ENCODE data around the gene NIT2.

The NIT2 gene

DNA sequence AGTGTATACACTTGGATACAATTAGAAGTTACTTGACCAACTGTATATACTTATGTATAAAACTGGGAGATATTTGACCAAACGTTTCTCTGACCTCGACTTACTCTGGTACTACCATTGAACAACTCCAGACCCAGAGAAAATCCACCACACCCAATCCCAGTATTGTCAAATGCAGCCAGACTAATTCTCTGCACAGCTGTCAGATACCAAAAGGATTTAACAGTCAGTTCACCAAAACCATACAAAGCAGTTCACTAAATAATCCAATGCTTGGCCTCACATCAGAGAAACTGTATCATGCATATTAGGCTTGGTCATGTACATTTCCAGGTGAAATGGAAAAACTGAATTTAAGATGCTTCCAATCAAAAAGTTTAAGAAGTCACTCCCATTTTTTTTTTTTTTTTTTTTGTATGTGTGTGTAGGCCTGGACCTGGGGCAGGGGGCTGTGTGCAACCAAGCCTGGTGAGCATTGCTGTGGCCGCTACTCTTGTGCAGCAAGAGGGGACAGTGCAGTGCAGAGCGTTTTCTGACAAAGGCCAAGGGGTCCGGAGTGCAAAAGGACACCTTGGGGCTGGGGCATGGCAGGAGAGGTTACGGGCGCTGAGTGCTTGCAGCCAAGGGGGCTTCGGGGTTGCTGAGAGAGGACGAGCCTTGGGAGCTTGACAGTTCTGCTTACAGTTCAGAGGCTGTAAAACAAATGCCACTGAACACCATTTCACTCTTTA lies 64.9 kb downstream of the NIT2 start:
- no peak for DNase-seq

DNA sequence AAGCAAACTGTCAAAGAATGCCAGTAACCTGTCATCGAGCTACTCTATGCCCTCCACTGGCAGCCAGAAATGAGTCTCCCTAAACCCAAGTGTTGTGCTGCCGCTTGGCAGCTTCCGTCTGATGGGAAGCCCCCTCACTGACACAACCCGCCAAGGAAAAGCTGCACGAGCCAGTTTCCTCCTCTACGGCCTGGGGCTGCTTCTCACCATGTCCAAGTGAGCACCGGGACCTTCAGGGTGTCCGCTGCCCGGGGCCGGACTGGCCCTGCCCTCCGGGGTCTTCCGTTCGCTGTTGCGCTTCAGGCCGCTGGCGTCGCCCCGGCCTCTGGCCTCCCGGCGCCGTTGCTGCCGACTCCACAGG lies 65.8 kb downstream of the NIT2 start:
- peak; percentile 21 to 60 (median 34) for DNase-seq

DNA sequence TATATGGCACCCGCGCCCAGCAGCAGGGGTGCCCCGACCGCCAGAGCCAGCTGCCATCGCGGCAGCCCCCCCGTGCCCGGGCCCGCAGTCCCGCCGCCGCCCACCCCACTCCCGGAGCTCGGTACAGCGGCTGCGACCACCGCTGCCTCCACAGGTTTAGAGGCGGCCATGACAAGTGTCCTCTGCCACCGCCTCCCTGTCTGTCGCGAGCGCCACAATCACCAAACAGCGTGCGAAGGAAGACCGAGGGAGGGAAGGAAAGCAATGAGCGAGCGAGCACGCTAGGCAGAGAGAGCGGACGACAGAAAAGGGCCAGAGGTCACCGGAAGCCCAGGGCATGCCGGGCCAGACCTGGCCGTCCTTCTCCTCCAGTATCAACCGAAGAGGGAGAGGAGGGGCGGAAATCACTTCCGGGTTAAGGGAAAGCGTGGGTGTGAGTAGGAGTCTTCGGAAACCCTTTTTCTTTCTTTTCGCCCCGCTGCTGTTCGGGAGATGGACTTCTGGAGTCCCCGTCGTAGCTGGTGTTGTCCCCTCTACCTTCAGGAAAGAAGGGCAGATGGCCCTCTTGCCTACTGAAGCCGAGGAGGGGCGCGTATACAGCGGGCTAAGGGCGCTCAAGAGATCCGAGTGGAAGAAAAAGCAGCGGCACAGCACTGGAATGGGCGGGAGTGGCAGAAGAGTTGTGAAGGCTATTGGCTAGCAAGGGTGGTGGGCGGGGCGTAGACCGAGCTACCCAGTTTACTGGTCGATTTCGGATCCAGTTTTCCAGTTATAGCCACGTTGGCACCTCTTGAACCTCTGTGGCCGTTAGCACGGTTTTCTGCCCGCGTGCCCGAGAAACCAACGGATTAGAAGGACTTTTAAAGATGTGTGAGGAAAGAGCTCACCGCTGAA lies 66.5 kb downstream of the NIT2 start, which contains the start of the genes LNP1 and TOMM70:
Gene LNP1 (plus strand): TSS at position 760 of the 894 bp plus-strand sequence. CDS start 28,191 bp downstream, outside the sequence.
Gene TOMM70 (minus strand): TSS at position 310 of the 894 bp plus-strand sequence. CDS start 140 bp downstream, at position 170.
- peak; percentile 88 to 99 (median 92) for DNase-seq

DNA sequence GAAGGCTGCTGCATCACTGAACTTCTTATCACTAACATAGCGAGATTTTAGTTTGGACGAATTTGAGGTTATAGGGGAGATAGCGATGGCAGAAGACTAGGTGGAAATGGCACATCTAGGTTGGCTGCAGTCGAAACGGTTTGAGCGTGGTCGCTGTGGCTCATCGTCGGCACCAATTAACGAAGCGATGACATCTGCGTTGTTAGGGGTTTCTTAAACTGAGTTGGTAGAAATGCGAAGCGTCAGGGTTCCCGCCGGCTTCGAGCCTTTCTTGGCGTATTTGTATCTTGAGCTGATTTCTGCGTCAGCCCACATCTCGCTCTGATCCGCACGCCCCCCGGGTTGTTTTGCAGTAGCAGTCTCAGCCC lies 67.1 kb downstream of the NIT2 start:
- DNase-seq: peak in 3 of 6 experiments; percentile 40 to 75 (median 56)

DNA sequence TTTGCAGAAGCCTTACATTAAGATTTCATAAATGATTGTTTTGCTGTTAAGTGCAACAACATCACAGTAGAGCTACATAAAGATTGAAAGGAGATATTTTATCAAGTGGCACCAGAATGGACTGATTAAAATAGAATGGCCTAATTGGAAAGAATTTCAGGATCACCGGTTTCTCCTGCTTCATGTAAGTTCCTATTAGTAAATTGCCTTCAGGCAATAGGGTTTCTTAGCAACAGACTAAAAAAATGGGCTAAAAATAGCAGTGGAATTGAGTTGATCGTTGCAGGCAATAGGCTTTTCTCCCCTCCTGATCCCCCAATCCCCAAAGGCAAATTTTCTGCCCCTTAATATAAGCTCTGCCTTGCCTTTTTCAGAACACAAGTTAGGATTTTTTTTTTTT lies 67.7 kb downstream of the NIT2 start:
- DNase-seq: no peak

DNA sequence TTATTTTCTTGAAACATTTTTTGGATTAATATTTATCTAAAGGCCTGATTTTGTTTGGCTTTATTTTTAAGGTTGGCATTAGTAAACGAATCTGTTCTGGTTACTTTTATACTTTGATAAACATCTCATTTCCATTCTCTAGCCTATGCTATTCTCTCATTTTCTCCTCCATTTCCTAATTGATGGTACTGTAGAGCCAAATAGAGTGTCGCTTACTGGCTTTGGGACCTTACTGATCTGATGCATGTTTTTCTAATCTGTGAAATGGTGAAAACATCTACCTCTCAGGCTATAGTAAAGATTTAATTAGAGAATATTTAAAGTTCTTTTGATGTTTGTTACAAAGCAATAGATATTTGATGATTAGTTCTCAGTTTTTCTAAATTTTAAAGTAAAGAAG lies 68.3 kb downstream of the NIT2 start:
- DNase-seq: no peak

DNA sequence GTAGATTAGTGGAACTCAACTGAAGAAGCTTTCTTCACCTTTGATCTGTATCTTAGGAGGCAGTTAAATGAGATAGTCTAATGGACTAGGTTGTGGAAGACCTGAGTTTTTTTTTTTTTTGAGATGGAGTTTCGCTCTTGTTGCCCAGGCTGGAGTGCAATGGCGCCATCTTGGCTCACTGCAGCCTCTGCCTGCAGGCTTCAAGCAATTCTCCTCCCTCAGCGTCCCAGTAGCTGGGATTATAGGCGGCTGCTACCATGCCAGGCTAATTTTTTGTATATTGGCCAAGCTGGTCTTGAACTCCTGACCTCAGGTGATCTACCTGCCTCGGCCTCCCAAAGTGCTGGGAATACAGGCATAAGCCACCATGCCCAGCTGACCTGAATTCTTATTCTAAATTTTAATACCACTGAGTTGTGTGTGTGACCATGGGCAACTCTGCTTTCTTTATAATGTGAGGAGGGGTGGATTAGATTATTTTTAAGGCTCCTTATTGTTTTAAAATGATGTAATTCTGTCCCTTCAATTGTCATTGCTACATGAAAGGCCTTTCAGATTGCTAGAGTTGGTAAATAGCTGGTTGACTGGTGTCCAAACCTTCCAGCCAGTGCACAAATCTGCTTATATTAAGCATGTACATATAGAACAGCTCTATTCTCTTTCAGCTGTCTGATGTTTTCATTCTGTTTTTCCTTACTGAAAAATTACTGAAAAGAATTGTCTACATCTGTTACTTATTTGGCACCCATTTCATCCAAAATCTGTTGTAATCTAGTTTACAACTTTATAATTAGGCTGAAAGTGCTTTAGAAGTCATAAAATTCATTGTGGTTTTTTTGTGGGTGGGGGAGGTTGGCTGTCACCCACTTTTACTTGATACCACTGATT lies 69.0 kb downstream of the NIT2 start:
- DNase-seq: no peak

DNA sequence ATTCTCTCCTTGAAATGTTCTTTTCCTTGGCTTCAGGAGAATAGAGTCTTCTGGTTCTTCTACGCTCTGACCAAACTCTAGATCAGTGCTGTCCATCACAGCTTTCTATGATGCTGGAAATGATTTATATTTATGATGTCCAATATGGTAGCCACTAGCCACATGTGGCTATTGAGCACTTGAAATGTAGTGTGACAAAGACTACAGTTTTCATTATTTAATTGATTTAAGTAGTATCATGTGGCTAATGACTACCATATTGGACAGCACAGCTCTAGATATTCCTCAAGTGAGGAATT lies 69.6 kb downstream of the NIT2 start:
- DNase-seq: no peak

DNA sequence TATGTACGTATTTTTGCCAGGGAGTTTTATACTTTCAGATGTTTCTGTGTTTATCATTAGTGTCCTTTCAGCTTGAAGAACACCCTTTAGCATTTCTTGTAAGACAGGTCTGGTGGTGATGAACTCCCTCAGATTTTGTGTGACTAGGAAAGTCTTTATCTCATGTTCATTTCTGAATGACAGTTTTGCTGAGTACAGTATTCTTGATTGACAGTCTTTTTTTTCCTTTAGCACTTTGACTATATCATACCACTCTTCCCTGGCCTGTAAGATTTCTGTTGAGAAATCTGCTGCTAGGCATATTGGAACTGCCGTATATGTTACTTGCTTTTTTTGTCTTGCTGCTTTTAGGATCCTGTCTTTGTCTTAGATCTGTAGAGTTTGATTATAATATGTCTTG lies 72.6 kb downstream of the NIT2 start:
- no peak for DNase-seq

DNA sequence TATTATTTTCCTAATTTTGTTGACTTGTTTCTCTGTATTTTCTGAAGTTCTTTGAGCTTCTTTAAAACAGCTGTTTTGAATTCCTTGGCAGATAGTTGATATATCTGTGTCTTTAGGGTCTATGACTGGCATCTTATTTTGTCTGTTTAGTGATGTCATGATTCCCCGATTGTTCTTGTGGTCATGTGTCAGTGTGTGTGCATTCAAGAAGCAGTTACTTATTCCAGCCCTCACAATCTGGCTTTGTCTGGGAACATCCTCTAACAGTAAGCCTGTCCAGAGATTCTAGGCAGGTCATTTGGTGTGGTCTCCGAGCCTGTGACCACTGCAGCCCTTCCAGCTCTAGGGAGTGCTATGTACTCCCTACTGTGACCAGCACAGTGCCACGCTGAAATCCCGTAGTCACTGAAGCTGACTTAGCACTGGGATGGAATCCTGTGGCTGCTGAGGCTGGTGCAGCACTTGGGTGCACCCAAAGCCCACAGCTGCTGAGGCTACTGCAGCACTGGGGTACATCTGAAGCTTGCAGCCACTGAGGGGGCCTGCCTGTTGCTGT lies 73.5 kb downstream of the NIT2 start:
- no peak for DNase-seq
